Daoy (cell line): ENCODE results near the gene SARNP. TPM values are rescaled to one million over a fixed set of nuclear protein-coding genes. Genes with fewer than 3 reads are reported as not detected.
"Not testable (repeated sequence)": the region's sequence is repeated elsewhere in the genome, so short reads cannot be mapped to it uniquely, and the experiment has no call there.

ENCODE experiments used
- DNase-seq: peaks from one replicate; pipeline ENCODE4 v3.0.0-alpha.2; 2015; ENCODE audit warnings: low read depth
- total RNA-seq: library from RNA; depleted of rRNA; stranded (reverse); fragments of >200 nt; shearing (Covaris generic); gene quantifications from 2 replicates; pipeline ENCODE4 v1.2.3, GENCODE V29; 2014; rRNA removed

Gene SARNP, protein sequence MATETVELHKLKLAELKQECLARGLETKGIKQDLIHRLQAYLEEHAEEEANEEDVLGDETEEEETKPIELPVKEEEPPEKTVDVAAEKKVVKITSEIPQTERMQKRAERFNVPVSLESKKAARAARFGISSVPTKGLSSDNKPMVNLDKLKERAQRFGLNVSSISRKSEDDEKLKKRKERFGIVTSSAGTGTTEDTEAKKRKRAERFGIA
- 165 and 253 TPM in 2 replicates for total RNA-seq

DNA sequence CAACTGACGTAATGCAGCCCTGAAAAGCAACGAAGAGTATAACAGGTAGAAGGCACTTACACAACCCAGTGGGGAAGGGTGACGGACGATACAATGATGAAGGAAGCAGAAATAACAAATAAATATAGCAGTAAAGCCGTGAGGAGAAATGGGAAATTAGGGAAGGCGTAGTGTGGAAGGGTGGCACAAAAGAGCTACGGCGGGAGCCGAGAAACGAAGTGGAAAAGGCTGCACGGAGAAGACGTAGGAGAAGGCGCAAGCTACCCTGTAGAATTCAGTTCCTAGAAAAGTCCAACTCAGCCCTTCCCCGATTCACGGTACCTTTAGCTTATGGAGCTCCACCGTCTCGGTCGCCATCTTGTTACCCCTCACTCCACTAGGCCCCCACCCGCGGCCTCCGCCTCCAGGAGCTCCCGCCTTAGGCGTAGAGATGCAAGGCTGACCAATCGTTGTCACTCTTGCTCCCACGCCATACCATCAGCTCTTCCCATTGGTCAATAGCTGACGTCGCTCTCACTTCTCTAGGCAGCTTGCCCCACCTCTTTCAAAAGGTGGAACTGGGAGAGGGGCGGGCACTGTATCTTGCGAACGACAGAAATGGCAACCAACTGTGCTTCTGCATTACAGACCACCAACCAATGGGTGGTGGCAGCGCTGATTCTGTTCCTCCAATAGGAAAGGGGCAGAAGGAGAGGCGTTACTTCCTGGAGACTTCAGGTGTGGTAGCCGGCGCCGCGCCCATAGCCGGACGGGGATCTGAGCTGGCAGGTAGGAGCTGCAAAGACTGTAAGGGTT is at the start of gene SARNP, which contains the start of gene ORMDL2:
Gene SARNP (minus strand): TSS at position 380 of the 795 bp plus-strand sequence. CDS start 23 bp downstream, at position 357.
Gene ORMDL2 (plus strand): TSS at position 697 of the 795 bp plus-strand sequence. CDS start 959 bp downstream, outside the sequence.
- DNase-seq, result peak; percentile 100

DNA sequence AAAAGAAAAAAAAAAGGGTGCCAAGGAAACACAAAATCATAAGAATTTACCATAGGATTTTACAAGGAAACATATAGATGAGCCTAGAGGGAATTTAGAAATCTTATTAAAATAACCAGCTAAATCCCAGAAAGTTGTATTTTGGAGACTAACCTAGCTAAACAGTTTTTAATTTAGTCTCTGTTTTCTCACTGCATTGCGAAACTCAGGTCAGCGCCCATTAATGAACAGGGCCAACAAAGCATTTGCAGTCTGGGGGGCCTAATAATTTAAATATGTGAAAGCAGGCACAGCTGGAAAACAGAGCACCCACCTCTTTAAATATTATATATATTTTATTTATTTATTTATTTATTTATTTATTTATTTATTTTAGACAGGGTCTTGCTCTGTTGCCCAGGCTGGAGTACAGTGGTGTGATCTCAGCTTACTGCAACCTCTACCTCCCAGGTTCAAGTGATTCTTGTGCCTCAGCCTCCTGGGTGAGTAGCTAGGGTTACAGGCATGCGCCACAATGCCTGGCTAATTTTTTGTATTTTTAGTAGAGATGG is 49.0 kb upstream of the SARNP start:
- DNase-seq, result not testable (repeated sequence)

DNA sequence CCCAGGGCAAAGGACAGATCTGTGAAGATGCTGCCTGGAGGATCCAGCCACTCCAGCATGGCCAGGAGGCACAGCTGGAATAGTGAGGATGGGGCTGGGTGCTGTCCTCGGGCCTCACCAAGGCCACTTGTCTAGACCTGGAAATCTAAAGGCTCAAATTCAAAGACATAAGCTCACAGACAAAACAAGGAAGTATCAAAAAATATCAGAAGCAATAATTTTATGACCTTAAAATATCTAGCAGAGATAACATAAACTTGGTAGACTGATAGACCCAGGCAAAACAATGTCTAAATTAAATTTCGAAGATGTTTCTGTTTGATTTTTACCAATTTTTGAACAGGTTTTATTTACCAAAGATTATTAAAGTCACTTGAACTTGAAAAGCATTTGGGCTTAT is 47.8 kb upstream of the SARNP start:
- no peak for DNase-seq

DNA sequence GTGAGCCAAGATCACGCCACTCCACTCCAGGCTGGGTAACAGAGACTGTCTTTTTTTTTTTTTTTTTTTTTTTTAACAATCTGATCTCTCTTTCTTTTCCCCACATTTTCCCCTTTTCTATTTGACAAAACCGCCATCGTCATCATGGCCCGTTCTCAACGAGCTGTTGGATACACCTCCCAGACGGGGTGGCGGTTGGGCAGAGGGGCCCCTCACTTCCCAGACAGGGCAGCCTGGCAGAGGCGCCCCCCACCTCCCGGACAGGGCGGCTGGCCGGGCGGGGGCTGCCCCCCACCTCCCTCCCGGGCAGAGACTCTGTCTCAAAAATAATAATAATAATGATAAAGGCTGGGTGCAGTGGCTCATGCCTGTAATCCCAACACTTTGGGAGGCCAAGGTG is 45.4 kb upstream of the SARNP start:
- not testable (repeated sequence) for DNase-seq

DNA sequence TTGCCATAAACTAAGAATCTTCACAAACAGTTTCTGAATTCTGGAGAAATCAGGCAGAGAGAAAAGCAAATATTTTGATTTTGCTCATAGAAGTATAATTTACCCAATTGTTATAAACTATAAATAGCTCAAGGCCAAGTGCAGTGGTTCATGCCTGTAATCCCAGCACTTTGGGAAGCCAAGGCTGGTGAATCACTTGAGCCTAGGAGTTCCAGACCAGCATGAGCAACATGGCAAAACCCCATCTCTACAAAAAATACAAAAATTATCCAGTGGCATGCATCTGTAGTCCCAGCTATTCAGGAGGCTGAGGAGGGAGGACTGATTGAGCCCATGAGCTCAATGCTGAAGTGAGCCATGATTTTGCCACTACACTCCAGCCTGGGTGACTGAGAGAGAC is 44.8 kb upstream of the SARNP start:
- no peak for DNase-seq

DNA sequence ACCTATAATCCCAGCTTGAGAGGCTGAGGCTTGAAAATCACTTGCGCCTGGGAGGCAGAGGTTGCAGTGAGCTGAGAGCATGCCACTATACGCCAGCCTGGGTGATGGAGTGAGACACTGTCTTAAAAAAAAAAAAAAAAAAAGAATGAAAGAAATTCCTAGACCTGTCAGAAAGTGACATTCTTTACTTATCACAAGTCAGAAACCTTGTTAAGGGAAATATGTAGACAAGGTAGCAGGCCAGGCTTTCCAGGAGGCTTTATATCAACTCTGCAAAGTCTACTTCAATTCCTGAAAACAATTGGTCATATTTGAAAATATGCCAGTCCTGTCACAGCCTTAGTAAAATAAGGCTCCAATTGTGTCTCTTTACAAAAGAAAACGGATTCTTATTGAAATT is 44.3 kb upstream of the SARNP start:
- DNase-seq, result no peak

DNA sequence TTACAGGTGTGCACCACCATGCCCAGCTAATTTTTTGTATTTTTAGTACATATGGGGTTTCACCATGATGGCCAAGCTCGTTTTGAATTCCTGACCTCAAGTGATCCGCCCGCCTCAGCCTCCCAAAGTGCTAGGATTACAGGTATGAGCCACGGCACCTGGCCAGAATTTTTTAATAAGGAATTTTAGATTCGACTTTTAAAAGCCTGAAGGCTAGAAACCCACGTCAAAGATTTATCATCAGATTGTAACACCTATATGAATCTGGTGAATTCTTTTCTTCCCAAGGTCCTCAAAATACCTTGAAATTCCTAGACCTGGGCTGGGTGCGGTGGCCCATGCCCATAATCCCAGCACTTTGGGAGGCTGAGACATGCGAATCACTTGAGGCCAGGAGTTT is 43.9 kb upstream of the SARNP start:
- DNase-seq, result no peak

DNA sequence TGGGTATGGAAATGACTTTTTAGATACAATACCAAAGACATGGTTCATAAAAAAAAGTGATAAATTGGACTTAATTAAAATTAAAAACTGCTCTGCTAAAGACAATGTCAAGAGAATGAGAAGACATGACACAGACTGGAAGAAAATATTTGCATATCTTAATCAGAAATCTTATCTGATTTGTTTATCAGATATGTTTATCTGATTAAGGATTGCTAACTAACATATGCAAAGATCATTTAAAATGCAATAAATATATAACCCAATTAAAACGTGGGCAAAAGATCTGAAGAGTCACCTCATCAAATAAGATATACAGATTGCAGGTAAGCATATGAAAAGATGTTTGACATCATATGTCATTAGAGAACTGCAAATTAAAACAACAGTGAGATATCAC is 35.2 kb upstream of the SARNP start:
- DNase-seq, result no peak

DNA sequence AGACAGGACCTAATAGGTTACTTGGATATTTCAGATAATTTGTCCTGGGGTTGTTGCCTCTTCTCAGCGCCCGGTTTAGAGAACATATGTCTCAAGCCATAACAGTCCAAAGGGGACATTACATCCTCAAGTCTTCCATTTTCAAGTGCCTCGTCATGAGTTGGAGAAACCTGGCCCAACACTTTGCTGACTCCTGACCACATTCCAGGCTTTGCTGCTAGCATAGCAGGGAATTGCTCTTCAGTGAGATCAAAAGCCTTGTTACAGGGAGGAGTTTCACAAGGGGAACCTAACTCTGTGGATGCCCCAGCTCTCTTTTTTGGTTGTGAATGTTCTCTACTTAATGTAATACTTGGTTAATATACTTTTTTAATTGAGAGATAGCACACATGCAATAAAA is 33.4 kb upstream of the SARNP start:
- no peak for DNase-seq

DNA sequence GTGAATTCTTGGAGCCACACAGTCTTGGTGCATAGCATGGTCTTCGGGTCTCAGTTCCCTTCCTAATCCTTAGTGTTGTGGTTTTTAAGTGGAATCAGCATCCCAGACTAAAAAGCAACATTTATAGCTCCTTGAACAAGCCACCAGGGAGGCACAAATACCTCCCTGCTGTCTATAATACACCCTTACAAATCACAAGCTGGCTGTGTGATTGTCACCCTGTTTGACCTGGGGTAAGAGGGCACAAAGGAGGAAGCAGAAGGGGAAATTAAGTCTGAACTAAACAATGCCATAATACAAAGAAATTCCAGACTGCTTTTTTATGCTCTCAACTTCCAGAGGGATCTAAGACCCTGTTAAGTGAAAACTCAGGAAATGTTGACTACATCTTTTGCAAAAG is 32.9 kb upstream of the SARNP start:
- DNase-seq, result no peak

DNA sequence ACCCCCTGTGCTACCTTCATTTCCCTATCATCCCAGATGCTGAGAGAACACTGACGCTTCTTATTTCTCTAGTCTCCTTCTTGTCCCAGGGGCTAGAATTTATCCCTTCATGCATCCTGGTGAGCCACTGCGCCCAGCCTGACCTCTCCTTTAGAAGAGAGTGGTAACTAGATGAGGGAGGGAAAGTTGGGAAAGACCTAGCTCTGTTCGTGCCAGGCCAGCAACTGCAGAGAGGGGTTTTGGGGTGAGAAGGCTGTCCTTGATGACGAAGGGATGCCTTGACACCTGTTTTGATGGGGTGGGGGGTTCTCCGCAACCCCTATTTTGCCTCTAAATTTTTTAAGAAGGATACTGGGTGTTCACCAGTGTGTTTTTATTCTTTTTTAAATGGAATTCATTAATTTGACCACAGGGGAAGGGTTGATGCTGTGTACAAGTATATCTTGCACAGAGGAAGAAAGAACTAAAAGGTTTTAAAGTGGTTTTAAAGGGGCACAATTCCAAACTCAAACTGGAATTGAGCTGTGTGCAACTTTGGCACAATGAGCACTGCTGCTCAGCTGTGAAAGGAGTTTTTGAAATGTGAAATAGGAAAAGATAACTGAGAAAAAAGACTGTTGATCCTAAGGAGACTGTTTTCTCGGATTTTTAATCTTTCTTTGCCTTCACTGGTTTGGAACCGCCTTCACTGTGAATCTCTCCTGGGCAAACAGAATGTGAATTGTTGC is 32.3 kb upstream of the SARNP start:
- no peak for DNase-seq

DNA sequence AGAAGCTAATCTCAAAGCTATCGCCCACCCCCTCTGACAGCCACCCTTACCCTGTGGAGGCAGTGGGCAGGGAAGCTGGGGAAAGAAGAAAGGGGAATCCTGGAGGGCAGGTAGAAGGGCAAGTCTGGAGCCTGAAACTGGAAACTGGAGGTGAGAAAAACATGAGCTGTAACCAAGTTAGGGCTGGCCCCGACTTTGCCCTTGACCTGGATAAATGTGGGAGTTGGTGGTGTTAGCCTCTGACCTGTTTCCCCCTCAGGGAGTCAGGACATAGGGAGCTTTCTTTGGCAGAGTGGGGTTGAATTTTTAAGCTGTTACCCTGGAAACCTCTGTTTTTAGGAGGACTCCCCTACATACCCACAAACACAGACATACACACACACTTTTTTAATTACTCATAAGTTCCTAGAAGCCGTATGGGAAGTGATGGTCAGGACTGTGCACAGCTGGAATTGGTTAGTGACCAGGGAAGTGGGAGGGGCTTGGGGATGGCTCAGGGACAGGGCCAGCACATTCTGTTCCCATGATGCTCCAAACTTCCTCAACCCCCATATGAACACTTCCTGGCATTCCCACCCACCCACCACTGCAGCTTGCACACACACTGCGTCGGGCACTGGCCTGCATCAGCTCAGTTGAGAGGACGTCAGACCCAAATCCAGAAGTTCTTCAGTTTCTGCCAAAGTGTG is 30.2 kb upstream of the SARNP start:
- peak; percentile 97 for DNase-seq

DNA sequence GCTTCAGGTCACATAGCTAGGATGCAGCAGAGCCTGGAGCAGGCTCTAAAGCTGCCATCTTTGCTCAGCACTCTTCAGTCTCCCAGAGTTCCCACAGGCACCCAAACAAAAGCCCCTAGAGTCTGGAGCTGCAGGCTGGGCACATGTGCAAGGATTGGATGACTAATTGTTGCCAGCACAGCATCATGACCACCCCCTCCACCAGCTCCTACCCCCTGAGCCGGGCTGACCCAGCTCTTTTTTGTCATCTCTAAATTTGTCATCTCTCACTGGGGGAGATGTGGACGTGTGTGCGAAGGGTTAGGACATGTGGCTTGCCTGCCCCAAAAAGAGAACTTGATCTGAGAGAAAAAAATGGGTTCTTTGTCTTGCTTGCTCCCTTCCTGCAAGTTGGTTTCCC is 29.5 kb upstream of the SARNP start:
- peak; percentile 80 for DNase-seq

DNA sequence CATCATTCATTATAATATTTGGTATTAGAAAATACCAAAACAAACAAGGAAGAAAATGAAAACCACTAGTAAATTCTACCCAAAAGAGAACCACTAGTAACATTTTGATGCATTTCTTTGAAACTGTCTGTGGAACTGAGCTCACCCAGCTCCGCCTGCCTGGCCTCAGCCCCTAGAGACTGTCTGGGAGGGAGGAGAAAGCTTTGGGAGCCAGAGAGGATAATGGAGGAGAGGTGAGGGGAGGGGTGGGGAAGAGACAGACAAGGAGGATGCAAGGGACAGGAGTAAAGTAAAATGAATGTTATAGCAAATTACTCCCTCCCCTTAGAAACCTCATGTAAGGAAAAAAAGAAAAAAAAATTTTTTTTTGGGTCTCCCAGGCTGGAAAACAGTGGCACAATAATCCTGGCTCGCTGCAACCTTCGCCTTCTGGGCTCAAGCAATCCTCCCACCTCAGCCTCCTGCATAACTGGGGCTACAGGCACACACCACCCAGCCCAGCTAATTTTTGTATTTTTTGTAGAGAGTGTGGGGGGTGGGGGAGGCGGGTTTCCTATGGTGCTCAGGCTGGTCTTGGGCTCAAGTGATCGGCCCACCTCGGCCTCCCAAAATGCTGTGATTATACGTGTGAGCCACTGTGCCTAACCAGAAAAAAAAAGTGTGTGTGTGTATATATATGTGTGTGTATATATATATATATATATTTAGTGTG is 28.4 kb upstream of the SARNP start:
- DNase-seq, result no peak

DNA sequence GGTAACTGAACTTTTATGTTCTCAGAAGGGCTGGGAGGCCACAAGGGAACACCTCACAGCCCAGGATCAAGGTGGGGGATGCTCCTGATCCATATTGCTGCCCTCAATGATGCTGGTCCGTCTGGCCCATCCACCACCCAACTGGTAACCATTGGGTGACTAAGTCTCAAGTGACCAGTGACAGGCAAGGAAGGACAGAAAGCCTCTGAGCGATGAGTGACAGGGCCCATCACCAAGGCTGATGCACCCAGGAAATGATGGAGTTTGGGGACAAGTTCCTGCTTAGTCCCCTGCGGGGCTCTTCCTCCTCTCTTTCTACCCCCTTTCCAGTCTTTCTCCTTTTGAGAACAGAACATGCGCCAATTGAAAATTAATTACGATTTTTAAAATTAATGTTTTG is 27.8 kb upstream of the SARNP start:
- no peak for DNase-seq

DNA sequence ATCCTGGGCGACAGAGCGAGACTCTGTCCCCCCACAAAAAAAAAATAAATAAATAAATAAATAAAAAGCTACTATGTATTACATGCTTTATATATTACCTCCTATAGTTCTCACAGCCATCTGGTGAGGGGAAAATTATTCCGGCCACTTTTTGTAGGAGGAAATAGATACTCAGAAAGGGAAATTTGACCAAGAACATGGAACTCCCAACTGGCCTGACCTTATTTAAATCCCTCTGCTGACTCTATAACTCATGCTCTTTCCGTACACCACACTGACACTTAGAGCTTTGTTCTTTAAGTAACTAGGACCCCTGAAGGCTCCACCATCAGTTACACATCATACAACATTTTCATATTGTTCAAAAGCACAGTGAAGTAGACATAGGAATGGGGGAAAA is 27.4 kb upstream of the SARNP start:
- no peak for DNase-seq

DNA sequence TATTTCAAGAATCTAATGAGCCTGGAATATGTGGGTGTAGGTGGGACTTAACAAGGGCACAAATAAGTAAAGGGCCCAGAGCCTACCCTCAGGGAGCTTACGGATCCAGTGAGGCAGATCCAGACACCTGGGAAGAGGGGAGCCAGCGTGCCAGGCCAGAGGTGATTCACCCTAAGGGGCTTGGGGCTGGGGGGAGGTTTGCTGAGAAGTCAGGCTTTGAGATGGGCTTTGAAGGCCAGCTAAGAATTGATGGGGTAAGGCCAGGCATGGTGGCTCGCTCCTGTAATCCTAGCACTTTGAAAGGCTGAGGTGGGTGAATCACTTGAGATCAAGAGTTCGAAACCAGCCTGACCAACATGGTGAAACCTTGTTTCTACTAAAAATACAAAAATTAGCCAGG is 25.9 kb upstream of the SARNP start:
- DNase-seq, result no peak

DNA sequence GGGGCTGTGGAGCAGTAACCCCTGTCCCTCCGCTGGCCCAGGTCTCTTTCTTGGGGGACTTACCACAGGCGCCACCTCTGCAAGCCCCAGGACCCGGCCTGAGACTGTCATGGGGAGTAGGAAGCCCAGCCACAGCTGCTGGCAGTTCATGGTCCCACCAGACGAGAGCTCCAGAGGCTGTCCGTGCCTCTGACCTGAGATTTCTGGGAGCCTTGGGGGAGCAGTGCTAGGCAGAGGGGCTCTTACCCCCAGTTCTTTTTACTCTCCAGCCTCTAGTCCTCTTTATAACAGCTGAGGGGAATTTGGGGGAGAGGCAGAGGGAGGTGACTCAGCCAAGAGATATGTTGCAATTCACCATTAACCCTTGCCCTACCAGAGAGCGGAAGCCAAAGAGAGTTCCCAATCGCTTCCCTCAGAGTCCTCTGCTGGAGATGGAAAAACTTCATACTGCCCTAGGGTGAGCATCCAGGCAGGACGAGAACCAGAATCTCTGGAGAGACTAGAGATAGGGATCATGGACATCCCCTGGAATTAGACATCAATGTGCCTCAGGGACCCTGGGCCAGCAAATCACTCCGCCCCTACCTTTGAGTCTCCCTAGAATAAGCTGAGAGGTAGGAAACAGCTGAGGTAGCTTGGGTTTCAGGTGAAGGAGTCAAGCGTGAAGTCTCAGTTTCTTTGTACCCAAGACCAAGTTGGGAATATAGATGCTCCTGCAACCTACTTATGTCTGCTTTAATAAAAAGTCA is 25.3 kb upstream of the SARNP start, which contains the start of gene MMP19:
Gene MMP19 (minus strand): TSS at position 256 of the 749 bp plus-strand sequence. CDS start 106 bp downstream, at position 150.
- peak; percentile 85 for DNase-seq

DNA sequence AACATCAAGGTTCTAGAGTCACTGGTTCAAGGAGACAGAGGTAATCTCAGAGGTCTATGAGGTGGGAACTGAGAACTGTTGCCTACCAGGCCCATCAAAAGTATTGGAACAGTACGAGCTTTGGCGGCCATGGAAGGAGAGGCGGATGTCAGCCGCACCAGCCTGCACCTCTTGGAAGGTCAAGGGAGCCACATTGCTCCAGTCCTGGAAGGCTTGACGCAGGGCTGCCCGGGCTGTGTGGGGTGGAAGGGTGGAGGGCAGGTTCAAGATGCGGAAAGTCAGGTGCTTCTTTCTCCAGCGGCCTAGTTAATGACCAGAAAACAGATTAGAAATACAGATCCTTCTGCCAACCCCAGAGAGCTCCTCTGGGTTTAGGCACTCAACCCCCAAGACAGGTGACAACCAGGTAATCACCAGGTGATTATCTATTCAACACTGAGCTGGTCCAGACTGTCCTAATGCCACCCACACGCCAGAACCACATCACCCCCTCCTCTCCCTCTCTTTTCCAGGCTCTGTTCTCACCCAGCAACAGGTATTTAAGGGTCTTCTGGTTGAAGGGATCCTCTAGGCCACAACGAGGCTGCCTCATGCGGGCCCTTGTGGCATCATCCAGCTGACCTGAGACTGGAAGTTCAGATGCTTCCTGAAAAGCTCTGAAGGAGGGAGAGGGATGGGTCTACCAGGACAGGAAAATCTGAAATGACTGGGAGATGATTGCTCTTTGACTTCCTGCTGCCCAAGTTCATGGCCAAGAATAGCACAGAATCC is 23.2 kb upstream of the SARNP start:
- no peak for DNase-seq
